Left ventricle myocardium inferior (tissue), 1 donor: ENCODE results near the gene ILDR1. TPM values are rescaled to one million over a fixed set of nuclear protein-coding genes. Genes with fewer than 3 reads are reported as not detected.
"Not testable (repeated sequence)": the region's sequence is repeated elsewhere in the genome, so short reads cannot be mapped to it uniquely, and the experiment has no call there.

Source experiments
- DNase-seq: peaks from one replicate; pipeline ENCODE4 v3.0.0-alpha.2; 2020
- H3K27ac ChIP-seq: fragments of 200-600 bp; replicated peaks from 2 replicates; pipeline ENCODE4 v1.8.0; 2021
- H3K27me3 ChIP-seq: fragments of 200-600 bp; 2 replicates; pipeline ENCODE4 v1.8.0; 2021; ENCODE audit warnings: low read depth
- H3K36me3 ChIP-seq: fragments of 200-600 bp; 2 replicates; pipeline ENCODE4 v1.8.0; 2021
- H3K4me1 ChIP-seq: fragments of 200-600 bp; 2 replicates; pipeline ENCODE4 v1.8.0; 2021
- H3K4me3 ChIP-seq: fragments of 200-600 bp; 2 replicates; pipeline ENCODE4 v1.8.0; 2021; ENCODE audit warnings: mild to moderate bottlenecking, moderate library complexity
- H3K9me3 ChIP-seq: fragments of 200-600 bp; replicated peaks from 2 replicates; pipeline ENCODE4 v1.8.0; 2021
- intact Hi-C: fragments of 100-400 bp; cut with micrococcal nuclease; formaldehyde crosslinking; loops from one replicate; pipeline ENCODE4 v1.11.0; 2022
- total RNA-seq: library from RNA; stranded (reverse); fragmentation: NEBNext Ultra II Directional; extraction: Animal tissue kit (Norgen Biotek cat#: 25700); gene quantifications from one replicate; pipeline ENCODE4 v1.2.1, GENCODE V29; 2021
- TF ChIP-seq, protein P1 (sequence below): fragments of 200-600 bp; IDR thresholded peaks from 2 replicates; pipeline ENCODE4 v1.8.0; 2021; ENCODE audit warnings: antibody characterized with exemption, mild to moderate bottlenecking, borderline replicate concordance
- donor health status: DM: no; HTN: yes; CAD: no; lungs with severe emphysema.

Gene ILDR1
- total RNA-seq, 1 donor from 2014 or later: 0.33 TPM

DNA sequence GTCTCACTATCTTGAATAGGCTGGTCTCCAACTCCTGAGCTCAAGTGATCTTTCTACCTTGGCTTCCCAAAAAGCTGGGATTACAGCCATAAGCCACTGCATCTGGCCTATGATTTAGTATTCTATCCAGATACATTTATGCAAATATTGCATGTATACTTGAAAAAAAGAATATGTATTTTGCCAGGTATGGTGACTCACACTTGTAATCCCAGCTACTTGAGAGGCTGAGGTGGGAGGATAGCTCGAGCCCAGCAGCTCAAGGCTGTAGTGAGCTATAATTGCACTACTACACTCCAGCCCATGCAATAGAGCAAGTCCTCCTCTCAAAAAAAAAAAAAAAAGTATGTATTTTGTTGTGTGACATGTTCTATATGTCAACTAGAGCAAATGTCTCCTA, 73.4 kb downstream of the ILDR1 start:
- Histone ChIP-seq H3K9me3 (peaks cover 25% of the 10 kb centered on the region), H3K27ac (no peak overlapping the region), H3K27me3 (no peaks in the 10 kb centered on the region), H3K4me3 (no peak overlapping the region), H3K36me3 (no peaks in the 10 kb centered on the region), H3K4me1 (no peaks in the 10 kb centered on the region)
- DNase-seq: no peak
- intact Hi-C loops: no loop called here
- TF ChIP-seq, protein P1, sequence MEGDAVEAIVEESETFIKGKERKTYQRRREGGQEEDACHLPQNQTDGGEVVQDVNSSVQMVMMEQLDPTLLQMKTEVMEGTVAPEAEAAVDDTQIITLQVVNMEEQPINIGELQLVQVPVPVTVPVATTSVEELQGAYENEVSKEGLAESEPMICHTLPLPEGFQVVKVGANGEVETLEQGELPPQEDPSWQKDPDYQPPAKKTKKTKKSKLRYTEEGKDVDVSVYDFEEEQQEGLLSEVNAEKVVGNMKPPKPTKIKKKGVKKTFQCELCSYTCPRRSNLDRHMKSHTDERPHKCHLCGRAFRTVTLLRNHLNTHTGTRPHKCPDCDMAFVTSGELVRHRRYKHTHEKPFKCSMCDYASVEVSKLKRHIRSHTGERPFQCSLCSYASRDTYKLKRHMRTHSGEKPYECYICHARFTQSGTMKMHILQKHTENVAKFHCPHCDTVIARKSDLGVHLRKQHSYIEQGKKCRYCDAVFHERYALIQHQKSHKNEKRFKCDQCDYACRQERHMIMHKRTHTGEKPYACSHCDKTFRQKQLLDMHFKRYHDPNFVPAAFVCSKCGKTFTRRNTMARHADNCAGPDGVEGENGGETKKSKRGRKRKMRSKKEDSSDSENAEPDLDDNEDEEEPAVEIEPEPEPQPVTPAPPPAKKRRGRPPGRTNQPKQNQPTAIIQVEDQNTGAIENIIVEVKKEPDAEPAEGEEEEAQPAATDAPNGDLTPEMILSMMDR: no peak

DNA sequence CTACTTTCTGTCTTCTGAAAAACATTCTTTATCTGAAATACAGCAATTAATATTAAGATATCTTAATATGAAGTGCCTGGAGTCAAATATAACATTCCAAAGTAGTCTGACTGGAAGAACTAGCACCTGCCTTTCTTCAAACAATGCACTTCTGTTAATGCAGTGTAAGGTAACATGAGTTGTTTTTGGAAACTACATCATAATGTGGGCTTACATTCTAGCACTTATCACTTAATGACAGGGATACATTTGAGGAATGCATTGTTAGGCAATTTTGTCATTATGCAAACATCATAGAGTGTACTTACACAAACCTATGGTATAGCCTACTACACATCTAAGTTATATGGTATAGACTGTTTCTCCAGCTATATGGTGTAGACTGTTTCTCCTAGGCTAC, 78.6 kb downstream of the ILDR1 start:
- Histone ChIP-seq H3K4me1 (no peaks in the 10 kb centered on the region), H3K27ac (no peak overlapping the region), H3K4me3 (no peak overlapping the region), H3K36me3 (peaks cover 9% of the 10 kb centered on the region), H3K9me3 (no peaks in the 10 kb centered on the region), H3K27me3 (no peaks in the 10 kb centered on the region)
- TF ChIP-seq, protein P1: no peak
- intact Hi-C loops: no loop called here
- DNase-seq: no peak

DNA sequence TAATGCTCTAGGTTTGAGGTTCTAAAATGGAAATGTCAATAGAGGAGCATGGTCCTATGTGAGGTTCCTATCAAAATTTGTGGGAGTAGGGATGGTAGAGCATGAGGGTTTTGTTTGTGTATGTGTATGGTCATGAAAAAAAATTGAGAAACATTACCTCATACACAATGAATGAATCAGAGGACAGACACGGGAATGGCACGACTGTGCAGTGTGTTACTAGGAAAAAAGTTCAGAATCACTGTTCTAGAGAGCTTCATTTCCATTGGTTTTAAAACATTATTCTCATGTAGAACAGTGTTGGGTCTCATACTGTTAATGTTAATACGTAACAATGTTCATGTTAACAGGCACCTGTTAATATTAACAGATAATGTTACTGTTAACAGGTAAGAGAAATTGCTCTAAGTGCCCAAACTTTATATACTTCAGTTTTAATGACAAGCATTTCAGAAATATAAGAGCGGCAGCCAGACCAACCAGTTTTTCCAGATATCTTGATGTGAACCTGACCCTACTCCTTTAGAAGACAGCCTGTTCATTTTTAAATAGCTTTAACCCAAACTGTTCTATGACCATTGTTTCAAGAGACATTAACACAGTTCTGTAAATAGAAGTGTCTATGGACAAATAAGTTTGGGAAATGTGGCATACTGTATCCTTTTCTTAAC, 79.8 kb downstream of the ILDR1 start:
- Histone ChIP-seq H3K4me3 (no peak overlapping the region), H3K4me1 (no peaks in the 10 kb centered on the region), H3K27me3 (no peaks in the 10 kb centered on the region), H3K36me3 (peaks cover 9% of the 10 kb centered on the region), H3K9me3 (no peaks in the 10 kb centered on the region), H3K27ac (no peak overlapping the region)
- TF ChIP-seq, protein P1: no peak
- intact Hi-C loops: no loop called here
- no peak for DNase-seq

DNA sequence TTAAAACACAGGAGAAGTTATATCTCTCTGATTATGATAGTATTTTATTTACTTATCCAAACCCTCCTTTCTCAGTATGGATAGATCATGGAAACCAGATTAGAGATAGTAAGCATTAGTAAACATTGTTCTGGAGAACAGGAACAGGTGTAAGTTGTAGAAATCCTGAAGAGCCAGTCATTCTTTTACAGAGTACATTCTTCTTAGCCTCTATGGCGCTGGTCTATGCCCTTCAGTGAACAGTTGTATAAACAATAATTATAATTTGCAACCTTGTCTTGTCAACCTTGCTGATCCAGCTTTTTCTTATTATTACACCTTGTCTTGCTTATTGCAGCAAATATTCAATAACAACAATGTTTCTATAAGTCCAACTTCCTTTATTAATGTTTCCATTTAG, 80.5 kb downstream of the ILDR1 start:
- intact Hi-C loops: no loop called here
- DNase-seq: no peak
- peaks cover 9% of the 10 kb centered on the region for H3K36me3 ChIP-seq
- H3K4me3 ChIP-seq: no peak overlapping the region
- no peaks in the 10 kb centered on the region for H3K27me3 ChIP-seq
- H3K27ac ChIP-seq: no peak overlapping the region
- H3K4me1 ChIP-seq: no peaks in the 10 kb centered on the region
- no peaks in the 10 kb centered on the region for H3K9me3 ChIP-seq
- TF ChIP-seq, protein P1: no peak

DNA sequence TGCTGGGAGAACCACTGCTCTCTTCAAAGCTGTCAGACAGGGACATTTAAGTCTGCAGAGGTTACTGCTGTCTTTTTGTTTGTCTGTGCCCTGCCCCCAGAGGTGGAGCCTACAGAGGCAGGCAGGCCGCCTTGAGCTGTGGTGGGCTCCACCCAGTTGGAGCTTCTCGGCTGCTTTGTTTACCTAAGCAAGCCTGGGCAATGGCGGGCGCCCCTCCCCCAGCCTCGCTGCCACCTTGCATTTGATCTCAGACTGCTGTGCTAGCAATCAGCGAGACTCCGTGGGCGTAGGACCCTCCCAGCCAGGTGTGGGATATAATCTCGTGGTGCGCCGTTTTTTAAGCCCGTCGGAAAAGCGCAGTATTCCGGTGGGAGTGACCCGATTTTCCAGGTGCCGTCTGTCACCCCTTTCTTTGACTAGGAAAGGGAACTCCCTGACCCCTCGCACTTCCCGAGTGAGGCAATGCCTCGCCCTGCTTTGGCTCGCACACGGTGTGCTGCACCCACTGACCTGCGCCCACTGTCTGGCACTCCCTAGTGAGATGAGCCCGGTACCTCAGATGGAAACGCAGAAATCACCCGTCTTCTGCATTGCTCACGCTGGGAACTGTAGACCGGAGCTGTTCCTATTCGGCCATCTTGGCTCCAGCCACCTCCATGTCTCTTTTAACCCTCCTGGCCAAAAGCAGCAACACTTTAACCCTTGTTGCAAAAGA, 83.7 kb downstream of the ILDR1 start:
- DNase-seq, H3K4me1 ChIP-seq, H3K27ac ChIP-seq, H3K9me3 ChIP-seq, intact Hi-C loops, H3K36me3 ChIP-seq, H3K27me3 ChIP-seq, H3K4me3 ChIP-seq: not testable (repeated sequence)

Other genes with a start within 250 kb of the ILDR1 start
- 5.7 TPM for gene IQCB1, start 187.2 kb downstream of the ILDR1 start, total RNA-seq
- 4.1 TPM for gene EAF2, start 187.0 kb downstream of the ILDR1 start, total RNA-seq
- 4.6 TPM for gene SLC15A2, start 127.8 kb downstream of the ILDR1 start, total RNA-seq
- 3.6 TPM for gene CD86, start 33.1 kb upstream of the ILDR1 start, total RNA-seq
- not detected for gene CASR, start 161.4 kb upstream of the ILDR1 start, total RNA-seq